Endothelial cell of umbilical vein (primary cell): ENCODE measurements around the gene SLC25A33. TPM values are rescaled to one million over a fixed set of nuclear protein-coding genes. Genes with fewer than 3 reads are reported as not detected.

Source experiments
- BruUV-seq: library from RNA; stranded (reverse); fragments of 400-500 nt; replicated peaks from 2 replicates; lab custom pipeline; 2021; lab: Mats Ljungman, UMichigan
- CTCF ChIA-PET: fragments of 300-600, 350-600 bp; sonication (Branson Sonifier 250); formaldehyde crosslinking; loops from one replicate; lab custom pipeline; 2021; ENCODE audit warnings: antibody characterized with exemption, inconsistent platforms; lab: Charles Lee
- POLR2A ChIA-PET: fragments of 300-600, 350-600 bp; sonication (Branson Sonifier 250); formaldehyde crosslinking; loops from one replicate; lab custom pipeline; 2021; ENCODE audit warnings: antibody characterized with exemption, inconsistent platforms; lab: Charles Lee
- DNase-seq: peaks from one replicate; pipeline ENCODE4 v3.0.0-alpha.2; 2011; ENCODE audit warnings: low read depth, low spot score
- FAIRE-seq: peaks from 2 replicates; lab custom pipeline; 2011; peaks lifted over from hg19 to GRCh38; lab: Jason Lieb, UNC
- H2AFZ ChIP-seq: 2 replicates; pipeline ENCODE4 v1.6.0; 2012; ENCODE audit warnings: low read depth, low read length, control low read depth, inconsistent platforms
- H3K27ac ChIP-seq: 2 replicates; pipeline ENCODE4 v1.5.1; 2011; ENCODE audit warnings: low read depth, mild to moderate bottlenecking, control low read depth, low read length, moderate library complexity; ENCODE audit not compliant: insufficient read depth
- H3K27me3 ChIP-seq, 2 experiments: 2 replicates each; pipeline versions ENCODE4 v1.6.0 to v1.6.1; 2011; ENCODE audit warnings: low read length in 2 of 2, mixed read lengths in 1 of 2; ENCODE audit not compliant: control insufficient read depth in 2 of 2, insufficient read depth in 2 of 2
- H3K36me3 ChIP-seq, 2 experiments: 2 replicates in 1 of 2; 3 replicates in 1 of 2; pipeline ENCODE4 v1.5.1; 2011; ENCODE audit warnings: low read length in 2 of 2, mild to moderate bottlenecking in 1 of 2, moderate library complexity in 1 of 2; ENCODE audit not compliant: control insufficient read depth in 2 of 2, insufficient read depth in 2 of 2; ENCODE audit errors: extremely low read depth in 1 of 2
- H3K4me1 ChIP-seq: 3 replicates; pipeline ENCODE4 v1.5.1; 2011; ENCODE audit warnings: mild to moderate bottlenecking, low read length; ENCODE audit not compliant: control insufficient read depth, insufficient read depth; ENCODE audit errors: extremely low read depth
- H3K4me2 ChIP-seq: 2 replicates; pipeline ENCODE4 v1.6.1; 2011; ENCODE audit warnings: low read length, control low read depth, mixed read lengths; ENCODE audit not compliant: insufficient read depth
- H3K4me3 ChIP-seq, 3 experiments: fragments of 200-600 bp in 1 of 3; sonication (generic), shearing (Covaris generic) in 1 of 3; replicated peaks in 1 of 3; 2 replicates each; pipeline ENCODE4 v1.5.1; 2011 to 2016; ENCODE audit warnings: control low read depth in 3 of 3, low read length in 3 of 3, mild to moderate bottlenecking in 2 of 3, inconsistent platforms in 1 of 3, low read depth in 1 of 3, moderate library complexity in 1 of 3; ENCODE audit not compliant: insufficient read depth in 1 of 3
- H3K79me2 ChIP-seq: 2 replicates; pipeline ENCODE4 v1.6.0; 2012; ENCODE audit warnings: low read length, inconsistent platforms; ENCODE audit not compliant: control insufficient read depth, insufficient read depth
- H3K9ac ChIP-seq: replicated peaks from 2 replicates; pipeline ENCODE3; 2011; ENCODE audit warnings: low read length, control low read depth; ENCODE audit not compliant: insufficient read depth; ENCODE audit errors: extremely low read depth
- H3K9me1 ChIP-seq: replicated peaks from 3 replicates; pipeline ENCODE4 v1.6.0; 2011; ENCODE audit warnings: mild to moderate bottlenecking, low read length; ENCODE audit not compliant: control insufficient read depth, insufficient read depth; ENCODE audit errors: extremely low read depth
- H3K9me3 ChIP-seq: replicated peaks from 2 replicates; pipeline ENCODE4 v1.5.1; 2012; ENCODE audit warnings: low read length, inconsistent platforms; ENCODE audit not compliant: control insufficient read depth, insufficient read depth
- H4K20me1 ChIP-seq: replicated peaks from 2 replicates; pipeline ENCODE3; 2011; ENCODE audit warnings: mild to moderate bottlenecking, low read length; ENCODE audit not compliant: control insufficient read depth, insufficient read depth; ENCODE audit errors: extremely low read depth
- CTCF ChIP-seq, 2 donors: IDR thresholded peaks; 1 replicate in 1 of 2; 2 replicates in 1 of 2; pipeline ENCODE4 v1.5.1; 2011; ENCODE audit warnings: low read length in 2 of 2, mild to moderate bottlenecking in 2 of 2, moderate library complexity in 2 of 2, control low read depth in 1 of 2, inconsistent platforms in 1 of 2, low read depth in 1 of 2; ENCODE audit not compliant: insufficient read depth in 1 of 2; ENCODE audit errors: extremely low read depth in 1 of 2
- EZH2 ChIP-seq: IDR thresholded peaks from 2 replicates; pipeline ENCODE4 v1.6.1; 2012; ENCODE audit warnings: borderline replicate concordance, low read depth, mild to moderate bottlenecking, moderate library complexity, low read length, inconsistent platforms; ENCODE audit not compliant: severe bottlenecking
- FOS ChIP-seq: IDR thresholded peaks from 2 replicates; pipeline ENCODE4 v1.6.1; 2011; ENCODE audit warnings: mild to moderate bottlenecking, low read length, moderate library complexity, borderline replicate concordance; ENCODE audit not compliant: insufficient read depth
- GATA2 ChIP-seq: IDR thresholded peaks from 2 replicates; pipeline ENCODE4 v1.7.0; 2011; ENCODE audit warnings: low read depth, mild to moderate bottlenecking, moderate library complexity, mixed read lengths, low read length; ENCODE audit not compliant: insufficient read length, insufficient read depth
- JUN ChIP-seq: IDR thresholded peaks from 2 replicates; pipeline ENCODE4 v1.6.1; 2011; ENCODE audit warnings: borderline replicate concordance, low read depth; ENCODE audit not compliant: insufficient read length, insufficient read depth
- MAX ChIP-seq: IDR thresholded peaks from 2 replicates; pipeline ENCODE4 v1.6.1; 2011; ENCODE audit not compliant: insufficient read depth, insufficient read length
- MYC ChIP-seq: IDR thresholded peaks from one replicate; pipeline ENCODE4 v1.6.1; 2011; ENCODE audit warnings: mild to moderate bottlenecking, low read depth, low read length
- POLR2A ChIP-seq: IDR thresholded peaks from 2 replicates; pipeline ENCODE4 v1.6.1; 2012; ENCODE audit warnings: low read depth, mild to moderate bottlenecking, control low read depth, low read length
- POLR2AphosphoS5 ChIP-seq: IDR thresholded peaks from 2 replicates; pipeline ENCODE4 v1.6.1; 2012; ENCODE audit warnings: low read depth, mild to moderate bottlenecking, control low read depth, low read length, moderate library complexity; ENCODE audit not compliant: insufficient read depth
- dilution Hi-C: fragments of 300-500 bp; cut with MboI; formaldehyde crosslinking; loops from one replicate; pipeline ENCODE4 v1.15.0; 2019; ENCODE audit warnings: low sequenced_read_pairs; ENCODE audit not compliant: extremely low pct_ligation_motif_present
- intact Hi-C: fragments of 100-400 bp; cut with micrococcal nuclease; formaldehyde crosslinking; loops from one replicate; pipeline ENCODE4 v1.10.0; 2022
- polyA plus RNA-seq, 4 experiments: library from polyadenylated mRNA; depleted of rRNA in 3 of 4; stranded (reverse) in 3 of 4; unstranded in 1 of 4; fragments of >200 nt; gene quantifications; 2 replicates each; pipeline versions ENCODE4 v1.2.1 to v1.2.3, GENCODE V29; 2011 to 2012; ENCODE audit warnings: missing spikeins in 1 of 4
- total RNA-seq: library from RNA; stranded (reverse); gene quantifications from 2 replicates; pipeline ENCODE4 v1.2.3, GENCODE V29; 2021

The SLC25A33 gene
- total and polyA plus RNA-seq, 2 donors (not counting 3 experiments of a cell fraction or from before 2014, with no cell fraction given): 3.8 to 6.6 TPM

- dilution Hi-C loops: no loop called here
- Histone ChIP-seq H3K9me3 (no peaks in the 10 kb centered on the region), H3K36me3 (peaks cover 0 to 29% of the 10 kb centered on the region in 2 experiments), H3K9me1 (no peaks in the 10 kb centered on the region), H3K27ac (no peak overlapping the region), H3K9ac (no peak overlapping the region), H3K4me2 (no peak overlapping the region), H4K20me1 (no peaks in the 10 kb centered on the region), H3K27me3 (no peaks in the 10 kb centered on the region), H3K79me2 (peaks cover 33% of the 10 kb centered on the region), H2AFZ (no peak overlapping the region), H3K4me1 (peaks cover 12% of the 10 kb centered on the region), H3K4me3 (no peak overlapping the region)
- TF ChIP-seq EZH2: no peak
- TF ChIP-seq CTCF (IDR thresholded peaks at IDR 0.05; ENCODE audit: extremely low read depth in 1 of 2, insufficient read depth in 1 of 2, low read depth in 1 of 2, low read length in 2 of 2): no peak
- no peak for TF ChIP-seq MAX
- TF ChIP-seq POLR2A: no peak
- TF ChIP-seq MYC: no peak
- no peak for TF ChIP-seq GATA2
- no peak for TF ChIP-seq JUN
- no peak for TF ChIP-seq FOS
- TF ChIP-seq POLR2AphosphoS5: no peak
- POLR2A ChIA-PET: no interaction called here
- DNase-seq (no peak), FAIRE-seq (no peak)
- CTCF ChIA-PET: interaction anchor here (0.9 to 1.3 kb wide), 4 partner anchors 8 to 18 kb away, joined by 3 to 5 read pairs (median 3); partner anchors contain the start of gene TMEM201
- no TSS peak for BruUV-seq
- intact Hi-C loops: no loop called here
These were observed 58.4 kb downstream of the SLC25A33 start for GRCh38 chr1:9597361-9598315.
